Anterior cingulate cortex (tissue), 58 donors: ENCODE results near the gene MGAT5B.

Experiments used
- DNase-seq, 58 donors: peaks; one replicate each; lab custom pipeline; 2025; lab: John Stamatoyannopoulos, UW

The MGAT5B gene

DNA sequence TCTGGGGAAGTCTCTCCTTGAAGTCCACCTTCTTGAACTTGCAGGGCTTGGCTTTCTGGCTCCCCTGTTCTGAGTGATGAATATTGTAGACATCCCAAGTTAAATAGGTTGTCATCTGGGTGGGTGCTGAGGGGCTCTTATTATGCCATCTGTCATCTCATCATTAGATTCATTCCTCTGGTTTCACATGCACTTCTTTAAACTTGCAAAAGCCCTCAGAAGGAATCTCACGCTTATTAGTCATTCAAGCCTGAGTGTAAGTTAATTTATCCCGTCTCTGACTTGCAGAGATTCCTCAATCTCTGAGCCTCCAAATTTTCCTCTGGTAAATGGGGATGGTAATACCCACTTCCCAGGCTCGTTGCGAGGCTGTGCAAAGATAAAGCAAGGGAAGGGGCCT, 5.7 kb downstream of the MGAT5B start:
- DNase-seq = no peak

DNA sequence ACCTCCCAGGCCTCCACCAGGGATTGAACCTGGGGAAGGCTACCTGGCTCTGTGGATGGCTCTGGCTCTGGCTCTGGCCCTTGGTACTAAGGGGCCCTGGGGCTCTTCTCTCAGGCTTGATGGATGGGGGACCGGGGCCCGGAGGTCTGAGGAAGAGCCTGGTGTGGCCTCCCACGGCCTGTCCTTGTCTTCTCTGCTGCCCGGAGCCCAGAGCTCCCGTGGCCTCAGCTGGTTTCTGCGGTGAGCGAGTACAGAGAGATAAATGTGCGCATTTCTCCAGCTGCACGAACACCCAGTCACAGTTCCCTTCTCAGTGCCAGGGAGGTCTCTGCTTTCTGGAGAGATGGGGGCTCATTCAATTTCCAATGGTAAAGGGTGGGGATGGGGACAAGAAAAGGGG, 9.2 kb downstream of the MGAT5B start:
- DNase-seq = no peak

DNA sequence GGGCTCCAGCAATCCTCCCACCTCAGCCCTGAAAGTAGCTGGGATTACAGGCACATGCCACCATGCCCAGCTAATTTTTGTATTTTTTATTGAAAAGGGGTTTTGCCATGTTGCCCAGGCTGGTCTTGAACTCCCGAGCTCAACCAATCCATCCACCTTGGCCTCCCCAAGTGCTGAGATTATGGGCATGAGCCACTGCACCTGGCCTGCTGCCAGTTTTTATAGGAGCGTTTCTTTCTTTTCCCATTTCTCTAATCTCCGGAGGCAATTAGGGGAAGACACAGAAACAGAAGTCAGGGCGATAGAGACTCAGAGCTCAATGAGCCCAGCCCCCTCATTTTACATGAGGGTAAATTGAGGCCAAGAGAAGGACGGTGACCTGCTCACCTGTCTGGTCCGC, 10.4 kb downstream of the MGAT5B start:
- no peak for DNase-seq

DNA sequence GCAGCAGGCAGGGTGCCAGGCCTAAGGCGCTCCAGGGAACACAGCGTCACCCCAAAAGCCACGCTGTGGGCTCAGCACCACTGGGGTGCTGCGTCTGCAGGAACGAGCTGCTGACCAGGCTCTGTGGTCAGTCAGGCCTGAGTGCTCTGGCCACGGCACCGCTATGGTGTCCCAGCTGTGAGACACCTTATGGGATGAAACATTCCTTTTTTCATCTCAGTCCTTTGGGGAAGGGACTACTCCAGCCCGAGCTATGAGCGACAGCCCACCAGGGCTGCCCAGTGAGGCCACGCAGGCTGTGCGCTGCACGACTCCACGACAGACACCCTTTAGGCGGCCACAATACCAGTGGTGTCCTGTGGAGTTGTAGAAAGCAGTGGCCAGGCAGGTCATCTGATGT, 11.1 kb downstream of the MGAT5B start:
- DNase-seq = no peak

DNA sequence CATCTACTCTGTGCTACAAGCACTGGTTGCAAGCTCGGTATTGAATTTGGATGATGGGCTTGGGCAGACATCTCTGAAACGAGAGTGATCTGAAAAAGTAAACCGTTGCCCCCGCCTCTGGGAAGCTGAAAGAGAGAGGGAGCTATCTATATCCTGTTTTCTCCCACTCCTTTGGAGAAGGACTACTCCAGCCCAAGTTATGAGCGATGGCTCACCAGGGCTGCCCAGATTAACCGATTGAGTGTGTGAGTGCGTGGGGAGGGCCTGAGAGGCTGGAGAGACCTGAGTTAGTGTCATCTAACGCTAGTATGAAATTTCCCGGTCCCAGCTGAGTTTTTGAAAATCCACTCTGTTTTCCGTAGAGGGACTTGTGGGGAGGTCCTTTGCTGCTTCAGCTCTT, 11.5 kb downstream of the MGAT5B start:
- peak in 7 of 58 donors; percentile 6 to 49 (median 20) for DNase-seq

DNA sequence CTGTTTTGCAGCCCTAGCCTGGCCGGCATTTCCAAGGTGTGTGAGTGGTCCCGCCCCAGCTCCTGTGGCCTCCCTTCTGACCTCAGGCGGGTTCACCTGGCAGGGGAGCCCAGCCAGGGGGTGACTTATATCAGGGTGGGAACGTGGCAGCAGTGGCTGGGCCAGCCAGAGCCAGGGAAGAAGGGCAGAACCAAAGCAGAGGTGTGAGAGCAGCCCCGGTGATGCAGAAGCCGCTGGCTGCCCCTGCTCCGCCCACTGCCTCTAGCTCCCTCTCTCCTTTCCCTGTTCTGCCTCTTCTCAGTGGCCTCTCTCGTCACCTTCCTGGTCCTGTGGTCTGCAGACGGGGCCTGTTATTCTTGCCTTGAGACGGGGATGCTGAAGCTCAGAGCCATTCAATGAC, 12.1 kb downstream of the MGAT5B start:
- DNase-seq = no peak

DNA sequence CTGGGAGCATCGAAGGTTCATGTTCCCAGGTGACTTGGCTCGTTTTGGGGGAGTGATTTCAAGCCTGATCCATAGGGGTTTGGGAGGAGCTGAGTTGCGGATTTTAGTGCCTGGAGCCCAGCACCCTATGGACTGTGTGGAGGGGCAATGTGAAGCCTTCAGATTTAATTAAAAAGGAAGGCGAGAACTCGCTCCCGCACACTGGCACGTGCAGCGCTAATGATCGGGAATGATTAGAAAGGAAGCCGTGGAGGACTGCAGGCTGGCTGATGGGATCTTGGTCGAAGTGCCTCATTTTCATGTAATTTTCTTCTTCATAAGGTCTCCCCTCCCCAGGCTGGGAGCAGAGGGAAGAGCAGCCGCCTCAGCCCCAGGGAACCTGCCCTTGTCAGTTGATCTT, 12.8 kb downstream of the MGAT5B start:
- DNase-seq = no peak

DNA sequence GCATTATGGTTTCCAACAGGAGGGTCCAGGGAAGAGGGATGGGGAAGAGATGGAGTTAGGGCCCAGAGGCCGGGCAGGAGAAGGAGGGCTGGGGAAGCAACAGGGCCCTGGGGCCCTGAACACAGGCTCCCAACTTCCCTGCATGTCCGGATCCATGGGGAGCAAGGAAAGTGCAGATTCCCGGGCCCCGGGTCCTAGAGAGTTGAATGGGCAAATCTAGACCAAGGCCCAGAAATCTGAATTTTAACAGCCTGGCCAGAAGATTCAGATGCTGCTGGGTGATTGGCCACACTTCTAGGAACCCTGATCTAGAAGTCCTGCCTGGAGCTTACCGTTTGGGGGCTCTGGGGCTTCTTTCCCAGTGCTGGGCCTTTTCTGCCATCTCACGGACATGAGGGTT, 13.2 kb downstream of the MGAT5B start:
- no peak for DNase-seq

DNA sequence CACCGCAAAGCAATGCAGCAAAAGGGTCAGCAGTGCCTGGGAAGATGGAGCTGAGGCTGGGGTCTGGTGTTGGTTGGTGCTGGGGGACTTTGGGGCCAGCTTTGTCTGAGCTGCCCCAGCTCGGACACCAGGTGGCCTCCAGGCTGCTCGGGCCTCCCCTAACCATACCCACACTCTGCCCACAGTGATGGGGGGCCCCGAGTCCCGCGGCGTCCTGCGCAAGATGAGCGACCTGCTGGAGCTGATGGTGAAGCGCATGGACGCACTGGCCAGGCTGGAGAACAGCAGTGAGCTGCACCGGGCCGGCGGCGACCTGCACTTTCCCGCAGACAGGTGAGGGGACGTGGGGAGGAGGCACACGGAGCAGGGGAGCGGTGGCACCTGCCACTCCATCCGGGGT, 13.8 kb downstream of the MGAT5B start:
- no peak for DNase-seq

DNA sequence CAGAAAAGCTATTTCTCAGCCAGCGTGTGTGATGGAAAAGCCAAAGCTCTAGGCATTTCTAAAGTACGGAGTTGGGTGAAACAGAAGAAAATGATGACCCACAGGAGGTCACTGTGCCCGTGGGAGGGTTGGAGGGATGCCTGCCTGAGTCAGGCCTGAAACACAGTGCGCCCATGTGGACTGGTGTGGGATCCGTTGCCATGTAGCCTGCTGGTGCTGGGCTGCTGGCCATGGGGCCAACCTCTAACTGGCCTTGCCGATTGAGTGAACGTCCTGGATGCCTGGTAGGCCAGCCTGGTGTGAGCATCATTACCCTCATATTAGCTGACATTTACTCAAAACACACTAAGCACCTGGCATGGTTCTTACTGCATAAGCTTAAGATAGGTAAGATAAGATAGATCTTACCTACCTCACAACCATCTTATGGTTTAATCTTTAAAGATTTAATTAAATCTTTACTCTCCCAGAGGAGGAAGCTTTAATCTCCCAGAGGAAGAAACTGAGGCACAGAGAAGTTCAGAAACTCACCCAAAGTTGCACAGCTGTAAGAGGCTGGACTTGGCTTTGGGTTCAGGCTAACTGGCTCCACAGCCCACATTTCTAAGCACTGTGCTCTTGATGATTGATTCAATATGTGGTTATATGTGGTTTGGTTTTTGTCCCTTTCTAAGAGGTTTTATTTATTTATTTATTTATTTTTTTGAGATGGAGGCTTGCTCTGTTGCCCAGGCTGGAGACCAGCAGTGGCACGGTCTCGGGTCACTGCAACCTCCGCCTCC, 15.7 kb downstream of the MGAT5B start:
- peak in 34 of 58 donors; percentile 10 to 71 (median 30) for DNase-seq

DNA sequence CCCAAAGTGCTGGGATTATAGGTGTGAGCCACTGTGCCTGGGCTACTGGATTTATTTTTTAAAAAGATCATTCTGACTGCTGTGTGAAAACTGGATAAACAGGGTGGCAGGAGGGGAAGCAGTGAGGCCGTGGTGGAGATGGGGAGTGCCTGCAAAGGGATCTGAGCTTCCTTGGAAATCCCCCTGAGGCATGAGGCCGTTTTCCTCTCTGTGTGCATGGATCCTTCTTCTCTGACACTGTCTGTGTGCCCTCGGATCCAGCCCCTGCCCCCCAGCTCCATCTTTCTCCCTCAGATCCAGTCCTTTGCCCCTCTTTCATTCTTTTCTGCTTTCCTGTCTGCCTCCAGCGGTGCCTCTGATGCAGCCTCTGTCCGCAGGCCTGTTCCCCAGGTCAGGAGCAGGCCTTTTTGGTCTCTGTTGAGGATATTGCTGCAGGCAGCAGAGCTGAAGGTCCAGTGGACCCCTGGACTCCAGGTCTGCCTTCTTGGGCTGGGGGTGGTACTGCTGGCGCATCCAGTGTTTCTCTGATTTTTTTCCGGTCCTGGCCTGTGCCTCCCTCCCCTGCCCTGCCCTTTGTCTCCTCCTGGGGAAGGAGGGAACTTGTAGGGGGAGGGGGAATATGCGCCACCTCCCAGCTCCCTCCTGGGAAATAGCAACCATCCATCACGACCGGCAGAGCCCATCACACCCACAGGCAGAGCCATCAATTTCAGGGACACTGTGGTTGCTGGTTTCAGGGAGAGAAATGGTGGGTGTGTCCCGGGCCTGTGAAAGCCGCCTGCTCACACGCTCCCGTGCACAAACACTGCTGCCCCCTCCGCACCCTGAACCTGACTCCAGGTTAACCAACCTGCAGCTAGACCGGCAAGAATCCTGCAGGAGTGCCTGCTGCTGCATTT, 17.0 kb downstream of the MGAT5B start:
- DNase-seq = no peak

DNA sequence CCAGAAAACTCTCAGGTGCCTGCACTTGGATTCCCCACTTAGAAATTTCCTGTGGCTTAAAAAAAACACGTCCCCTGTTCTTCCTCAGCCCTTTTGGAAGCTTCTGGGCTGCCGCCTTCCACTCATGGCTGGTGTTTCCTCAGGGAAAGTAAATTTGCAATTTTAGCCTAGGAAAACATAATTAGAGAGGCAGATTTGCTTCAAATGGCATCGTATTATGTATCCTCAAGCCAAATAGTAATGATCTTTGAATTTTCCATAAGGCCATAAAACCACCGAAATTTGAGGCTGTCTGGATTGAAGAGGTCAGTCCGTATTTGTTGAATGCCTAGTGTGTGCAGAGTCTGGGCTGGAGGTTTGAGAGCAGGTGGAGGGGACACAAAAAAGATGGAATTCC, 17.7 kb downstream of the MGAT5B start:
- DNase-seq = no peak

DNA sequence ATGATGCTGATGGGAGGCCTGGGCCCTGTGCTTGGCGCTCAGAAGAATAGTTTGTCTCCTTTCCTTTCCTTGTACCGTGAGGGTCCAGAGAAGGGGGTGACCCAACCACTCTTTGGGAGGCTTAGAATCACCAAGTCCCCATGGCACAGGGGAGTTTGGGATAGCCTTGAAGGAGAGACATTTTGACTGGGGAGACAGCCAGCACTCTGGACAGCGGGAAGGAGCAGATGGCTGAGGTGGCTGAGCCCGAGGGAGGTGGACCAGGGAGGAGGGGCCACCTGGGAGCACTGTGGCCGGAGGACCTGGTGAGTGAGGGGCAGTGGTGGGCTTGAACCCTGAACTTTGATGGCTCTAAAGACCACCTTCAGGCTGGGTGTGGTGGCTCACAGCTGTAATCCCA, 18.2 kb downstream of the MGAT5B start:
- DNase-seq = no peak

DNA sequence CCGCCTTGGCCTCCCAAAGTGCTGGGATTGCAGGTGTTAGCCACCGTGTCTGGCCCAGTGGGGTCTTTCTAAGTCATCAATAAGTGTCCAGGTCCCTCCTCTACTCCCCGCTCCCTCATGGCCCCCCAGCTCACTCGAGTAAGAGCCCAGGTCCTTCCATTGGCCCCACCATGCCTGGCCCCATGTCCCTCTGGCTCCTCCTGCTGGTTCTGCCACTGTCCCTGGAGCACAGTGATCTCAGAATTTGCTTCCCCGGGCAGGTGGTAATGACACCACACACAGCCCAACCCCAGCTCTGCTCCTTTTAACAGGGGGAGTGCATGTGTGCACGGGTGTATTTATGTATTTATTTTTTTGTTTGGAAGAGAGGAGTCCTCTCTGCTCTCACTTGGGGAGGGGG, 19.6 kb downstream of the MGAT5B start:
- DNase-seq = no peak

DNA sequence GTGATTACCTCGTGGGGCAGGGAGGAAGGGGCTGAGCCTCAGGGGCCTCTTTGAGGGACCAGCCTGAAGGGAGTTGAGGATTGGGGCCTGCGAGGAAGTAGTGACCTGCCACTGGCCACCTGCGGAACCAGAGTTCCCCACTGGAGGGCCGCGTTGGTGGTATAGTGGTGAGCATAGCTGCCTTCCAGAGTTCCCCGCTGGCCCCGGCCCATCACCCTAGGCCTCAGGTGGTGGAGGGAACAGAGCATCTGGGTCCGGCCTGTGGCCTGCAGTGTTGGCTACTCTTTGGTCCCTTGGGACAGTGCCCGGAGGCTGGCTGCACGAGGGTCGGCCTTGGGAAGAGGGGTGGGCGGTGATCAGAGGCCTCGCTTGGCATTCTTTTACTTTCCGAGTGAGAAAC, 20.5 kb downstream of the MGAT5B start:
- DNase-seq = no peak

DNA sequence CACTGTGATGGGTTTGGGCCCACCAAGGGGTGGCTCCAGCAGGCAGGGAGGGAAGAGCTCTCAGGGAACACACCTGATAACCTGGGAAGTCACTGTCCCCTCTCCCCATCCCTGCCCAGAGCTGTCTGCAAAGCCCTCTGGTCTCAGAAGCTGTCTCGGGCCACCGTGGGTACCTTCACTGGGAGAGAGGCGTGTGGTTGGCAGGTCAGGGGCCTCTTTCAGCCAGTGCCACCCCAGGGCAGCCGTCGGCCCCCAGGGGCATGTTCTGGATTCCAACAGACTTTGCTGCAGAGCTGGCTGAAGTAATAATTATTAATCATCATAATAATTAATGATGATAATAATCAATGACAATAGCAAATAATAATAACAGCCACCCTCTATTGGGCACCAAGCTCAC, 21.1 kb downstream of the MGAT5B start:
- no peak for DNase-seq

DNA sequence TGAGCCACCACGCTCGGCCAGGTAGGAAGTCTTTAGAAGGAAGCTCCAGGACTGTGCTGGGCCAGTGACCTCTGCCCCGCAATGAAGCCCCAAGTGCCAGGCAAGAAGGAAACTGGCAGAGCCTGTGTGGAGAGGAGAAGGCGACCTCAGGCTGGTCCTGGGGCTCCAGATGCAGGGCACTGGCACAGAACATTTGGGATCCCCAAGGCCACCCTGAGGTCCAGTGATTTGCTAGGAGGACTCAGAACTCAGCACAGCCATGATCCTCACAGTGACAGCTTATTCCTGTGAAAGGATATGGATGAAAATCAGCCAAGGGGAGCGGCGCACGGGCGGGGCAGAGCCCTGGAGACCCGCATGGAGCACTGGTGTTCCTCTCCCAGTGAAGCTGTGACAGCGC, 24.1 kb downstream of the MGAT5B start:
- no peak for DNase-seq

DNA sequence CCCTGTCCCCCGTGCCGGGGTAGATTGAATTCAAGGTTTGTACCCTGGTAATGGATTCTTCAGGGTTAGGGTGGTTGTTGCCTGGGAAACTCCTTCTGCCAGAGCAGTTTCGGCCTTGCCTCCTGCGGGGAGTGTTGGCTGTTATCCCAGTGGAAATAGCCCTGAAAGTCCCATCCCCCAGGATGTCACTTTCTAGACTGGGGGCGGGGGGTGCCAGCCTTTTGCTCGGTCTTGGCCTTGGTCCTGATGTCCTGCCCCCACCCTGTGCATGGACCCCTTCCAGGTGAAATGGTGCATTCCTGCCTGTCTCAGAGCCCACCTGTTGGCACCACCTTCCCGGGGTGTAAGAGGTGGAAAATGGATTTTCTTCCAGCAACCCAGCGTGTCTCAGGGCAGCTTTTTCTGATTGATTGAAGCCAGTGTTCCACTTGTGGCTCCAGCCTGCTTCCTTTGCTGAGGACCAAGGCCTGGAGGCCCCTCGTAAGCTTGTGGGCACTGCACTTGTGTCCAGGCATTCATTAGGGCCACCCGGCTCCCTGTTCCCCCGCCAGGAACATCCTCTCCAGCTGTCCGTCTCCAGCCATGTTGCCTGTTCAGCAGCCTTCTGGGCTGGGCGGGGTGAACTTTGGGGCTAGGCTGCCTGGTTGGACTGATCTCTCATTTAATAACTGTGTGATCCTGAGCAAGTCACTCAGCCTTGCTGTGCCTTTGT, 25.6 kb downstream of the MGAT5B start:
- DNase-seq = peak in 44 of 58 donors; percentile 12 to 79 (median 53)

DNA sequence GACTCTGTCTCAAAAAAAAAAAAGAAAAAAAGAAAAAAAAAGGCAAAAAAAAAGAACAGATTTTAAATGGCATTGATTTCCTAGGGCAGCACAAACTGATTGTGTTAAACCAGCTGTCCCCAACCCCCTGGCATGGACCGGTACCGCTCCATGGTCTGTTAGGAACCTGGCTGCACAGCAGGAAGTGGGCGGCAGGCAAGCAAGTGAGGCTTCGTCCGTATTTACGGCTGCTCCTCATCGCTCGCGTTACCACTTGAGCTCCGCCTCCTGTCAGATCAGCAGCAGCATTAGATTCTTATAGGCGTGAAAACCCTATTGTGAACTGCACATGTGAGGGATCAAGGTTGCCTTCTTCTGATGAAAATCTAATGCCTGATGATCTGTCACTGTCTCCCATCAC, 26.6 kb downstream of the MGAT5B start:
- DNase-seq = no peak

DNA sequence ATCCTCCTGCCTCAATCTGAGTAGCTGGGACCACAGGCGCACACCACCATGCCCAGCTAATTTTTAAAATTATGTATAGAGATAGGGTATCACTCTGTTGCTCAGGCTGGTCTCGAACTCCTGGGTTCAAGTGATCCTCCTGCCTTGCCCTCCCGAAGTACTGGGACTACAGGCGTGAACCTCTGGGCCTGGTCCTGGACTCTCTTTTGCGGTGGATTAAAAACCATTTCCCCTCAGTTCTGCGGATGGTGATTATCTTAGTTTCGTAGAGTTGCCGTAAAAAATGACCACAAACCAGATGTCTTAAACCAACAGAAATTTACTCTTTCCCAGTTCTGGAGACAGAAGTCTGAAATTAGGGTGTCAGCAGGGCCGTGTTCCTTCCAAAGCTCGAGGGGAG, 28.8 kb downstream of the MGAT5B start:
- DNase-seq = no peak

DNA sequence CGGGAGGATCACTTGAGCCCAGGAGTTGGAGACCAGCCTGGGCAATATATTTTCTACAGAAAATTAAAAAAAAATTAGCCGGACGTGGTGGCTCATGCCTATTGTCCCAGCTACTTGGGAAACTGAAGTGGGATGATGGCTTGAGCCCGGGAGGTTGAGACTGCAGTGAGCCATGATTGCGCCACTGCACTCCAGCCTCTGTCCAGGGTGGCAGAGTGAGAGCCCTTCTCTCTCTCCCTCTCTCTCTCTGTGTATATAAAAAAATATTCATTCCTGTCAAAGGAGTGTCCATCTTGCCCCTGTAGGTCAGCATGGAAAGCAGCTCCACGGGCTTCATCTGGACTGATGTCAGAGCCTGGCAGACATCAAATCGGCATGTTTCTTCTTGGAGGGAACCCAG, 31.2 kb downstream of the MGAT5B start:
- no peak for DNase-seq
